GM21526 (cell line): Measurements from ENCODE around the gene EXOC6B.
"Not testable (repeated sequence)": the region's sequence is repeated elsewhere in the genome, so short reads cannot be mapped to it uniquely, and the experiment has no call there.

Experiments
- ATAC-seq: cut with Tn5 transposase; IDR thresholded peaks from one replicate; pipeline ENCODE4 v1.9.1; 2021; ENCODE audit warnings: moderate library complexity; ENCODE audit not compliant: unreplicated experiment, low FRiP score

EXOC6B gene

DNA sequence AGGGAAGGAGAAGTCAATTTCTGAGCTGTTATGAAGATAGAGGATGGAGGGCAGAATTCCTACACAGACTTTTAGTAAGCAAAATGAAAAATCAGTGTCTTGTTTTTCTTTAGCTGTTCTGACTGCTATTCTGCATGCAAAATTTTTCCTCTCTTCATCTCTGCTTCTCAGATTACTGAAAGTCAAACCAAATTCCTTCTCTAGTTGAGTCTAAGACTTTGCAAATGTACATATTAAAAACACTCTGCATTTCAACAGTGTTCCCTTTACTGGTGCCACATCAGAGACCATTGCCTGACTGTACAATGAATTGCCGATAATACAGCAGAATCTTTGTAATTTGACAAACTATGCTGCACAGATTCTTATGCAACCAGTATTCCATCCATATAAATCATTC lies 198.8 kb downstream of the EXOC6B start:
- ATAC-seq: no peak

DNA sequence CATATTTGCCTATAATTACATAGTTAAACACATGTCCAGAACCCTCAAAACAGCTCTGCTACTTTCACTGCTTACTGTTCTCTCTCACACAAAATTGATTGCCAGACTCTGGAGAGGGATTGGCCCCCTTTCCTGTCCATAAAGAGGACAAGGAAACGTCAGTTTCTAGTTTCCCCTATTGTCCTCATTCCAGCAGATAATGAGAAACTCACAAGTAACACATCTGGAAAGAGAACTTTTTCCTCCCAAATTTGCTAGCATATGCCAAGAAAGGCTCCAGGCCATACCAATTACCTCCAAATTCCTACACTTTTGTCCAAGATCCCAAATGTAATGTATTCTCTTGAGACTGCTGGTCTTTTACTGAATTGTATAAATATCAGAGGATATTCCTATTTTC lies 200.5 kb downstream of the EXOC6B start:
- no peak for ATAC-seq

DNA sequence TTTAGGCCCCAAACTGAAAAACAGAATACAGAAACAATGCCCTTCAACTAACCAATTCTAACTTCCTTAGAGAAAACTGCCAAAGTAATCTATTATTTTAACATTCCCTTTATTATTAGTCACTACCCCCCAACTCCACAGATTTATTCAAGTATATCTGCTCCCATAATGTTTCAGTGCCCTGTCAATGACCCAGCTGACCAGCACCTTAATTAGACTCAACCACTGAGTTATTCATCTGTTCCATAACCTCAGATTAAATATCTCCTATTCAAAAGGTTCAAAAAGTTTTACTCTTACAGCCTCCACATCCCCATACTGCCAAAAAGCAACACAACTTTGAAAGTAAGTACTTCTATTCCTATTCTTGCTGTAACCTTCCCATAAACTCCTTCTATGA lies 202.4 kb downstream of the EXOC6B start:
- ATAC-seq: no peak

DNA sequence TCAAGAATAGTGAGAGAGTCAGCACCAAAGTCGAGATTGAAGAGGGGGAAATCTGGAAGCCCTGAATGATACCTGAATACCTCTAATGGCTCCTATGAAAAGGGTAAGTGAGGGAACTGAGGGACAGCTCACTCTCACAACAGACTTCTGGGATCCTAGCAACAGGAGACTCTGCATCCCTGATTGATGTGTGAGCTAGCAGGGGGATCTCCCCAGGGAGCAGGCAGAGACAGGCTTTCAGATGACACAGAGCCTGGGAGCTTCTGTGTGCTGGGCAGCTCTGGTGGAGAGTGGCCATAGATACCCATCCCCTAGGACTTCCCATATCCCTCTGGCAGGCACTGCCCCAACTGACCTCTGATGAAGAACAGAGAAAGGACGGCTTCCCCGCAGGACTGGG lies 206.2 kb downstream of the EXOC6B start:
- ATAC-seq: no peak

DNA sequence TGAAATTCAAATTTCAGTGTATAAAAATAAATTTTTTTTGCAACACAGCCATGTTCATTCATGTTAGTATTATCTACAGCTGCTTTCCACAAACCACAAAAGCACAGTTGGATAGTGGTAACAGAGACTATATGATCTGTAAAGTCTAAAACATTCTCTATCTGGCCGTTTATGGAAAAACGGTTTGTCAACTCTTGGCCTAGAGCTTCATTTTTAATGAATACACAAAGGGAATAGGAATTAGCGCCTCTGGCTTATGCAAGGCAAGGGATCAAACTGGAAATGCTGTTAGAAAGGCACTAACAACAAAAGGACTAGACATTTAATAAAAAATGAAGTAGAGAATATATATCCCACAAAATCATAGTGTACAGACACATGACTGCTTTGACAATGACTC lies 211.9 kb downstream of the EXOC6B start:
- no peak for ATAC-seq

DNA sequence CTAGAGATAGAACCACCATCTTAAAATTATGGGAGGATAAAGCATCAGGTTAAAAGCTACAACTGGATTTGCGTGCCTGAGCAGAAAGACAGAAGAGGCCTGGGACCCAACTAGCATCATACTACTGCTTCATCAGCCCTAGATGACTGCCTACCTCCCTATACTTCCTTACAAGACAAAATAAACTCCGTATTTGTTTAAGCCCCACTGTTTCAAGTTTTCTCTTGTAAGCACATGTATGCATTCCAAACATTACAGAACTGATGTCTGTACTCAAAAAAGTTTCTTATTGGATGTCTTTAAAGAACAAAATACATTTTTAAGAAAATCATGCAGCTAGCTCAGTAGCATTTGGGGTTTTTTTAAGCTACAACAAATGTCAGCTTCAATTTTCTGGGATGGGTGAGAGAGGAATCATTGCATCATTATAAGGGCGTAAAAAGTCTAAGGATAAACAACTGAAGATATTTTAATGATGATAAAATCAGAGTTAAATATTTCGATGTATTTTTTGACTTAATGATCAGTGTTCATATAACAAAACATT lies 213.1 kb downstream of the EXOC6B start:
- no peak for ATAC-seq

DNA sequence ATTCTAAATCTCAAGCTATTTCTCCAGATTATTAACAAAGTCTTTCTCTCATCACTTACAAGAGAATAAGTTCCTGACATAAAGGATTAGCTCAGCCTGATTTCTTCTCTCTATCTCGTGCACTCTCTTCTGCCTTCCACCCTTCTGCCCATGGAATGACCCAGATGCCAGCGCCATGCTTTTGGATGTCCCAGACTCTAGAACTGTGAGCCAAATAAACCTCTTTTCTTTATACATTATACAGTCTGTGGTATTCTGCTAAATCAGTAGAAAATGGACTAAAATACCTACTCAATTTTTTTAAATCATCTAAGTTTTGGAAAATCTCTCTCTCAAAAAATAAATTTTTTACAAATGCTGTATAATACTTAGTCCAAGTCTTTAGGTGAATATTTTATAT lies 218.6 kb downstream of the EXOC6B start:
- no peak for ATAC-seq

DNA sequence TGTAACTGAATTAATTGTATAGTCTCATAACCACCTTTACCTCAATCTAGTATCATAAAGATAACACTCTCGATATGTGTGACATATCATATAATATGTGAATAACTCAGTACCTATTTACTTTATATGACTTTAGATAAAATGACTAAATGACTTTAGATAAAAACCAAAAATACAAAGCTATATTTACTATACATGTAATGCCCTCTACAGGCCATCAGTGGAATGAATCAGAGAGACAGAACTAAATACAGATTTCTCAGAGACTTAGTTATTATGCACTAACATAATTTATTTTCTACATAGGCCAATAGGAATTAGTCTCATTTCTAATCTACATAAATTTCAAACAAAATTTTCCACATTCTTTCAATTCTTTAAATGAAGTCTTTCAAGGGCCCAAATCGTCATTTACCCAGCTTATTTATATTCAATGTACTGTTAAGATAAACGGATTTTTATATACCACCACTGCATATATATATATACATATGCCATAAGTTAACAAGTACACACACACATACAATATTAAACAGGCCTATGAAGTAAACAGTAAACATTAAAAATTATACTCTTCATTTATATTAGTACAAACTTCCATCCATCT lies 219.9 kb downstream of the EXOC6B start:
- no peak for ATAC-seq

DNA sequence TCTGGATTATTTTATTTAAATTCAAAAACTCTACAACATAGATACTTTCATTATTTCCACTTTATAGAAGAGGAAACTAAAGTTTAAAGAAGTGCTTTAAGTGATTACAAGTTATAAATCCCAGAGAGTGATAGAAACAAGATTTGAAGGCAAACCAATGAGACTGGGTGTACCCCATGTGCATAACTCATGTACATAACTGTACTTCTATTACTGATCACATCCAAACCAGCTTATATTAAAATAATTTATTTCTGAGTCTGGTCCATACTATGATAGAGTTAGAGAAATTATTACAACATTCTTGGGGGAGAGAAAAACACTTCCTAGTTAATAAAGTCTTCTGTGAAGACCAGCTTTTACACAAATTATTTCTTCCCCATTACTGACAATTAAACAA lies 221.4 kb downstream of the EXOC6B start:
- ATAC-seq: no peak

DNA sequence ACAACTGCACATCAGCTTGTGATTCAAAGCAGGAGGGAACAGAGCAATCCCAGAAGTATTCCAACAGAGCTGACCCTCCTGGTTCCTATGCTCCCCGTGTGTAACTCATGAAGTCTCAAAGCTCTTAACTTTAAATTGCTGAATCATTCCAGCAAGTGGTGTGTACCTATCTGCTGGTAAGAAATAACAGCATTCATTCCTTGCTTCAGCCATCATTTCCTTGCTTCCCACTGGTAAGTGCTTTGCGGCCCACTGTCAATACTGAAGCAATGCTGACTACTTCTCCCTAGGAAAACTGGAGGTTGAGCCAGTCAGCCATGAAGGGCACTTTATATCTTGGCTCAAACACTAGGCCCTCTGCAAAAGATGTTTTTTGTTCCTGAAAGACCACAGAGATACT lies 222.4 kb downstream of the EXOC6B start:
- no peak for ATAC-seq

DNA sequence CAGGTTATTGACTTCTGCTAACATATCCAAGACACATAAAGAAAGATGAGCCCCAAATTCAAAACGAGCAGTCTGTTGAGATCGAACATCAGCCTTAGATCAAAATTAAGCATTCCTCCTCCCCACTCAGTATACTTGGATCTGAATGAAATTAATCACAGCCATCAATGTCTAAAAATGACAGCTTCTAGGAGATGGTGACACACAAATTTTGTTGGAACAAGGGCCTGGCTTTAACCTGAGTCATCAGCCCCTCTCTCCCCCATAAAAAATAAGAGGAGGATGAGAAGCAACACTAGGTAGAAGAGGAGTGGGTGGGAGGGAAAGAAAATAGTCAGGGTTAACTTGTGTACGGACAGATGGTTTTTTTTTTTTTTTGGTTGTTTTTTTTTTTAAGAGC lies 223.1 kb downstream of the EXOC6B start:
- no peak for ATAC-seq

DNA sequence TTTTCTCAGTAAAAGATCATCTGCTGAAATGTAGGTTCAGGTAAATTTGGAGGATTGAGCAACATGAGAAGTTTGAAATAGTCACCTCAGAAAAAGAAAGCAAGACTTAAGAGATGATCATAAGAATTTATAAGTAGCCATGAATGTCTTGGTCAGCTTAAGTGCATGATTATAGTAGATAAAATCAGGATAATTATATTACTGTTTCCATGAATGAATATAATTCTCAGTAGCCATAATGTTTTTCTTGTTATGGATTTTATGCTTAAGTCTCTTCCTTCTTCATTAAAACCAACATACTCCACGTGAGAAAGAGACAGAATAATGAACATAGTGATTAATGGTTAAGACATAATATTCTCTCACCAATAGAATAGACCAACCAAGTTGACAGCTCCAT lies 223.7 kb downstream of the EXOC6B start:
- ATAC-seq: no peak

DNA sequence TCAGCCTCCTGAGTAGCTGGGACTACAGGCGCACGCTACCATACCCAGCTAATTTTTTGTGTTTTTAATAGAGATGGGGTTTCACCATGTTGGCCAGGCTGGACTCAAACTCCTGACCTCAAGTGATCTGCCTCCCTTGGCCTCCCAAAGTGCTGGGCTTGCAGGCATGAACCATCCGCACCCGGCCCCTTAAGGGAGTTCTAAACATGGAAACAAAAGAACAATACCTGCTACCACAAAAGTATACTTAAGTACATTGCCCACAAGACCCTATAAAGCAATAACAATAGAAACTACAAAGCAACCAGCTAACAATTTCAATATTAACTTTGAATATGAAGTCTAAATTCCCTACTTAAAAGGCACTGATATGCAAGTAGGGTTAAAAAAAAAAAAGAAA lies 242.0 kb downstream of the EXOC6B start:
- ATAC-seq: not testable (repeated sequence)

DNA sequence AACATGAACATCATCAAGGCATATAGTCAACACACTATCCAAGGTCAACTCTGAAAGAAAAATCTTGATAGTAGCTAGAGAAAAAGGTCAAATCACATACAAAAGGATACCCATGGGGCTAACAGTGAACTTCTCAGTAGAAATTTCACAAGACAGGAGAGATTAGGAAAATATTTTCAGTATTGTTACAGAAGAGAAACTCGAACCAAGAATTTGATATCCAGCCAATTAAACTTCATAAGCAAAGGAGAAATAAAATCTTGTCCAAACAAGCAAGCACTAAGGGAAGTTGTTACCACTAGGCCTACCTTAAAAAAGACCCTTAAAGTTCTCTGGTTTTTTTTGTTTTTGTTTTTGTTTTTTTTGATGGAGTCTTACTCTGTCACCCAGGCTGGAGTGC lies 242.5 kb downstream of the EXOC6B start:
- ATAC-seq: no peak

DNA sequence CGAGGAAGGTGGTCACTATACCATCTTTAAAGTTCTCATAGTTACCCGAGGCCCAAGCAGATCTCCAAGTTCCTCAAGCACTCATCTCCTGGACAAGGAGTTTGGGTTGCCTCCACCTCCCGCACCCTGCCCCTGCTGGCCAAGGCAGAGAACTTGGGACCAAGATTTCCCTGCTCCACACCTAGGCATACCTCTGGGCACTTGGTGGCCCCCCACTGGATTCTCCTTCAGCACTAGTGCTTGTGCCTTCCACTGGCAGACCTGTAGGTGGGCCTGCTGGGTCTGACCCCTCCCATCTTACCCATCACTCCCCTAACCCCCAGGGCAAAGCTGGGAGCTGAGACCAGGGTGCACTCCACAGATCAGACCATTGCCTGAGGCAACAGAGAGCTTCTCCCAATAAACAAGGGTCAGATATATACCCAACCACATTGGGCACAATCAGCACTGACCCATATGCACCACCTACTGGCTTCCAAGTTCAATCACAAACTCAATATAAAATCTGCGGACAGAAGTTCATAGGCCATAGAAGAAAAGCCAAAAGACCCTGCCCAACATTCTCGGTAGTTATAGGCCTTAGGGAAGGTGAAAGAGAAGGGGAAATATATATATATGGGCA lies 244.2 kb downstream of the EXOC6B start:
- no peak for ATAC-seq

DNA sequence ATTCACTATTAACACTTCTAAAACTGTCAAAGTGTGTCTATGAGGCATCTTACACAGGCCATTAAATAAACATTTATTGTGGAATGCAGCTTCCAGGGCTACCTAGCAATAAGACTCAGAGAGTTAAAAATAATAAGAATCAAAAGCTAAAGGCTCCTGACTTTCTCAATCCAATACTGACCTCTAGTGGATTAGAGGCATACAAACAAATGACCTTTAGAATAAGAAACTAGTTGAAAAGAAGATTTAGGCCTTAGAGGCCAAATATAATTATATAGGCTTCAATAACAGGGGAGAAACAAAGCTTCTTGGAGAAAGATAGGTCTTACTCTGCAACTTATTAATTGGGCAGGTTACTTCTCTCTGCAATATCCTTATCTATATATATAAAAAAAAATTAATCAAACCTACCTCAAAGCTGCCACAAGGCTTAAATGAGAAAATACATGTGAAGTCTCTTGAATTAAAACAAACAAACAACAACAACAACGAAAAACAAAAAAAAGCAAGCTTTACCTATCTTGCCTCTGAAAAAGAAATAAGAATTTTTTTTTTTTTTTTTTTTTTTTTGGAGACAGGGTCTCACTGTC lies 246.1 kb downstream of the EXOC6B start:
- no peak for ATAC-seq

DNA sequence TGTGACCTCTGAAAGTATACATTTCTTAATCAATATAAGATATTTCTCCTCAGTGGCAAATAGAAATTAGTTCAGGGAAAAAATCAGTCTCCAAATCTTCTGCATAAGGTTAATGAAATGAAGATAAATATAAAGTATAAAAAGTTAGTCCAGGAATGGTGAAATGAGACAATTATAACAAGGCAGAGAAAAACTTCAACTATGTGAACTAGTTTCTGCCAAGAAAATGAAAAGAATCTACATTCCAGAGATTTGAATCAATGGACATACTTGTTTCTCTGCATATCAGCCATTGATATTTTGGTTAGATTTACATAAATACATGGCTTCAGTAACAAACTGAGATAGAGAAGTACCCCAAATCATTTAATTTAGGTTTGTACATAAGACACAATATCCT lies 249.0 kb downstream of the EXOC6B start:
- ATAC-seq: no peak

DNA sequence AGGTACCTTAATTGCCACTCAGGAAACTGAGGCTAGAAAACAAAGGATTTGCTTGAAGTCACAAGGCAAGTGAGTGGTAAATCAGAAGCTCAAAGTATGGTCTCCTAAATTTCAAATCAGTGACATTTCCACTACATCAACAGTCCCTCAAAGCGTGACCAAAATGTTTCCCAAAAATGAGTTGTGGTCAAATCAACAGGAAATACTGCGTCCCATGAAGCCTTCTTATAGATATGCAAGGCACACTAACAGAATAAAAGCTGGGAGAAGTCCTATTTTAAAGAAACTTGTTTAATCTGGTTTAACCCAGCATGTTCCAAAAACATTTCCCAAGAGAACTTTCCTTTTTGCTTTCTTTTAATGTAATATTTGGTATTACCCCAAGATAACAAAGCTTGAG lies 249.4 kb downstream of the EXOC6B start:
- no peak for ATAC-seq

DNA sequence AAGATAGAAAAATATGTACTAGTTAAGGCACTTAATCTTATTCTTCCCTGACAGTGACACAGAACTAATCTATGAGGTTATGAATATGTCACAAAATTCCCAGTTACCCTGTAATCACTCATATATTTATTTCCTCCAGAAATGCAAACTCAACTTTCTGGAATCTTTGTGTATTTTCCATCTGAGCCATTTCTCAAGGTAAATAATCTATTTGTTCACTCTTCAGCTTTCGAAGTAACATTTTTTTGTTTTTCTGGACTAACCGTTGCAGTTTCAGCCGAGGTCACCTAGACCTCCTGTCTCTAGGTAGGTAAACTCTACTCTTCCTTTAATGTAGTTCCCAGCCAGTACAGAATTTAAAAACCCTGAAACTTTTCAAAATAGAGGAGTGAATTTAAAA lies 250.9 kb downstream of the EXOC6B start:
- ATAC-seq: no peak

DNA sequence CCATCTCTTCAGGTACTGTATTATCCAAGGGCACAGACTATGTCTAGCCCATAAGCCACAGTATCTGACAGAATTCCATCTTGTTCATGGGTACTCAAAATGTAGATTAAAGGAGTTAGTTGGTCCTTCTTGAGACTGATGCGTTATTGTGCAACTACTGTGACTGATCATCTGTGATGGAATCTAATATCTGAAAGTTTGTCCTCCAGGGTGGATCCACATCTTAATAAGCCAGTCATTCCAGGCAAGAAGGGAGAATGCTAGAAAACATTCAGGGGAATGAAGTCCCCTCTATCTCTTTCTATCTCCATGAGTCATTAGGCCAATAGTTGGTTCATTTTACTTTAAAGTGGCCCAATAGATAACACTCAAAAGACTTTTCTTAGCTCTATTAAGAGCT lies 252.6 kb downstream of the EXOC6B start:
- no peak for ATAC-seq

DNA sequence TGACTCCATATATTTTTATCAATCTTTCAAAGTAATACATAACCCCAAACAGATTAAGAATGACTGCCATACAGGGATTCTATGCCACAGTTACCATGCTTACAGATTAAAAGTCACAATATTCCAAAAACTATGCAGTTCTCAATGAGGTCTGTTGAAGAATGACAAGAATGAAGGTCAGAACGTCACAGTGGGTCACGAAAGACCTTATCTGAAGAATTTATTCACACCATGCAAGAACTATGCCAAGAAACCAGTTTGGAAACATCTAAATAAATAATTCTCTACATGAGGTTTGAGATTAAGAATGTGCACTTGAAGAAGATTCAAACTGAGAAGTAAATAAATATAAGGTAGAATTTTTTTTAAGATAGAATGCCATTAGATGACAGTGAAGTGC lies 253.3 kb downstream of the EXOC6B start:
- ATAC-seq: no peak

DNA sequence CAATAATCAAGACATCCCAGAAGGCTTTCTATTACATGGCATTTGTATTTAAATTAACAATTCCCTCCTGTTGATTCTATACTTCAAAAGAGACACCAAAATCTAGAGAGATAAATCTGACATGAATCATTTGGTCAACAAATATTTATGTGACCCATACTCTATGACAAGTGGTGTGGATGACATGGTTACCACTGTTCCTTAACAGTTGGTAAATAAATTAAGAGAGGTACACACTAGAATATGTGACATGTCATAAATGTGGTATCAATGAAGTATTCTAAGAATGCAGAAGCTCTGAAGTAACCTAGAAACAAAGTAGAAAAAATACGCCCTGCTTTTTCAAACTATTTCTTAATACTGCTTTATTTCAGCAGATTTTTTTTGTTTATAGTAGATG lies 255.4 kb downstream of the EXOC6B start:
- ATAC-seq: no peak
